Fibroblast of lung (primary cell): ENCODE measurements around the gene KLK7.

Experiments
- CTCF ChIP-seq, 2 donors: IDR thresholded peaks in 1 of 2; conservative IDR thresholded peaks in 1 of 2; 1 replicate in 1 of 2; 2 replicates in 1 of 2; pipeline ENCODE4 v1.5.1; 2011 to 2012; ENCODE audit warnings: low read length in 2 of 2, control low read depth in 1 of 2, inconsistent platforms in 1 of 2, low read depth in 1 of 2, mild to moderate bottlenecking in 1 of 2
- EZH2 ChIP-seq: IDR thresholded peaks from 2 replicates; pipeline ENCODE4 v1.5.1; 2012; ENCODE audit warnings: low read length, control low read depth, mild to moderate bottlenecking; ENCODE audit errors: missing control alignments

- TF ChIP-seq CTCF (conservative IDR thresholded peaks at IDR 0.05 in 1 of 2, IDR thresholded peaks at IDR 0.05 in 1 of 2; ENCODE audit: low read depth in 1 of 2, low read length in 2 of 2) (no peak), EZH2 (no peak)
Measured at GRCh38 chr19:50947123-50947522, 36.6 kb downstream of the KLK7 start.
